Omental fat pad (tissue), 4 donors: Measurements from ENCODE around the gene BIN2. TPM values are rescaled to one million over a fixed set of nuclear protein-coding genes. Genes with fewer than 3 reads are reported as not detected.

Experiments used
- ATAC-seq: fragments of 150-250 bp; one replicate; pipeline ENCODE4 v1.9.1; 2016; ENCODE audit warnings: mild to moderate bottlenecking, moderate library complexity; ENCODE audit not compliant: low FRiP score
- DNase-seq: peaks from one replicate; pipeline ENCODE4 v3.0.0-alpha.2; 2019; ENCODE audit warnings: low spot score
- total RNA-seq, 4 donors: library from RNA; depleted of rRNA; stranded (reverse); fragments of >200 nt; gene quantifications; one replicate each; pipeline ENCODE4 v1.1.0, GENCODE V29; 2016
- TF ChIP-seq, protein P1 (sequence below), 3 donors: fragments of 450-650 bp; IDR thresholded peaks; one replicate each; pipeline ENCODE4 v1.5.1; 2016 to 2017; ENCODE audit warnings: antibody characterized with exemption in 3 of 3, mild to moderate bottlenecking in 3 of 3, moderate library complexity in 2 of 3

BIN2 gene
- total RNA-seq, 4 donors from 2014 or later = 4.8 to 26.5 (median 13.0) TPM

DNA sequence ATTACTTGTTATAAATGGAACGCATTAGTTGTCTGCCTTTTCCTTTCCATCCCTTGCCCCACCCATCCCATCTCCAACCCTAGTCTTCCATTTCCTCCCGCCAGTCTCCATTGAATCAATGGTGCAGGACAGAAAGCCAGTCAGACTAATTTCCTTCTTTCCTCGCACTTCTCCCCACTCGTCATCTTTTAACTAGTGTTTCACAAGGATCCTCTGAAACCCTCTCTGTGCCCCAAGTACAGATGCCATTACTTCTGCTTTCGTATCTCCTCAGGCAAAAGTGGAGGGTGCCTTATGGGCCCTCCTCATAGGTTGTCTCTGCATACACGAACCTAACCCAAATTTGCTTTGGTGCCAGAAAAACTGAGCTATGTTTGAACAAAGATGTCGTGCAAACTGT lies 81.1 kb downstream of the BIN2 start:
- TF ChIP-seq, protein P1, sequence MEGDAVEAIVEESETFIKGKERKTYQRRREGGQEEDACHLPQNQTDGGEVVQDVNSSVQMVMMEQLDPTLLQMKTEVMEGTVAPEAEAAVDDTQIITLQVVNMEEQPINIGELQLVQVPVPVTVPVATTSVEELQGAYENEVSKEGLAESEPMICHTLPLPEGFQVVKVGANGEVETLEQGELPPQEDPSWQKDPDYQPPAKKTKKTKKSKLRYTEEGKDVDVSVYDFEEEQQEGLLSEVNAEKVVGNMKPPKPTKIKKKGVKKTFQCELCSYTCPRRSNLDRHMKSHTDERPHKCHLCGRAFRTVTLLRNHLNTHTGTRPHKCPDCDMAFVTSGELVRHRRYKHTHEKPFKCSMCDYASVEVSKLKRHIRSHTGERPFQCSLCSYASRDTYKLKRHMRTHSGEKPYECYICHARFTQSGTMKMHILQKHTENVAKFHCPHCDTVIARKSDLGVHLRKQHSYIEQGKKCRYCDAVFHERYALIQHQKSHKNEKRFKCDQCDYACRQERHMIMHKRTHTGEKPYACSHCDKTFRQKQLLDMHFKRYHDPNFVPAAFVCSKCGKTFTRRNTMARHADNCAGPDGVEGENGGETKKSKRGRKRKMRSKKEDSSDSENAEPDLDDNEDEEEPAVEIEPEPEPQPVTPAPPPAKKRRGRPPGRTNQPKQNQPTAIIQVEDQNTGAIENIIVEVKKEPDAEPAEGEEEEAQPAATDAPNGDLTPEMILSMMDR (IDR thresholded peaks at IDR 0.05) = no peak
- no peak for ATAC-seq
- no peak for DNase-seq

DNA sequence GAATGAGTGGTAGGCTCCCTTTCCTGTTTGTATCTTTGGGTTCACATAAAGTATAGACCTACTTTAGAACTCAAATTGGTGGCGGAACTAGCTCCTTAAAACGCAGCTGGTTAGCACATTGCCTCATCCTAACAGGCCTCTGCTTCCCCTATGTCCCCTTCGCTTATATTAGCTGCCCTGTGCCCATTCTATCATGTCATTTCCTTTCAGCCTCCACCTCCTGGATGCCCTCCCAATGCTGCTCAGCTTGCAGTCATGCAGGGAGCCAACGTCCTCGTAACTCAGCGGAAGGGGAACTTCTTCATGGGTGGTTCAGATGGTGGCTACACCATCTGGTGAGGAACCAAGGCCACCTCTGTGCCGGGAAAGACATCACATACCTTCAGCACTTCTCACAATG lies 81.9 kb downstream of the BIN2 start:
- no peak for DNase-seq
- TF ChIP-seq, protein P1 (IDR thresholded peaks at IDR 0.05) = no peak
- ATAC-seq = no peak

DNA sequence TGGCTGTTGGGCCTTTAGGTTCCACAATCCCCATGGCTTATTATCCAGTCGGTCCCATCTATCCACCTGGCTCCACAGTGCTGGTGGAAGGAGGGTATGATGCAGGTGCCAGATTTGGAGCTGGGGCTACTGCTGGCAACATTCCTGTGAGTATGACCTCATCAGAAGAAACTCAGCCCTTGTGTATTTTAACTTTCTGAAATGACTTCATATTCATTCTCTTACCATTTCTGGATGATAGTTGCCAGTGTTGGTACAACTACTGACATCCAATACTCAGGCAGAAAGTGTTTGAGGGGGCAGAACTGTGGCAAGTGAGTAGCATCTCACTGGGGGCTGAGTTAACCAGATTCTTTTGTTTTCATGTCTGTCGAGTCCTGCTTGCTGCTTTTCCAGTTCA lies 83.0 kb downstream of the BIN2 start:
- ATAC-seq (no peak), DNase-seq (no peak)
- TF ChIP-seq, protein P1 (IDR thresholded peaks at IDR 0.05) = no peak

DNA sequence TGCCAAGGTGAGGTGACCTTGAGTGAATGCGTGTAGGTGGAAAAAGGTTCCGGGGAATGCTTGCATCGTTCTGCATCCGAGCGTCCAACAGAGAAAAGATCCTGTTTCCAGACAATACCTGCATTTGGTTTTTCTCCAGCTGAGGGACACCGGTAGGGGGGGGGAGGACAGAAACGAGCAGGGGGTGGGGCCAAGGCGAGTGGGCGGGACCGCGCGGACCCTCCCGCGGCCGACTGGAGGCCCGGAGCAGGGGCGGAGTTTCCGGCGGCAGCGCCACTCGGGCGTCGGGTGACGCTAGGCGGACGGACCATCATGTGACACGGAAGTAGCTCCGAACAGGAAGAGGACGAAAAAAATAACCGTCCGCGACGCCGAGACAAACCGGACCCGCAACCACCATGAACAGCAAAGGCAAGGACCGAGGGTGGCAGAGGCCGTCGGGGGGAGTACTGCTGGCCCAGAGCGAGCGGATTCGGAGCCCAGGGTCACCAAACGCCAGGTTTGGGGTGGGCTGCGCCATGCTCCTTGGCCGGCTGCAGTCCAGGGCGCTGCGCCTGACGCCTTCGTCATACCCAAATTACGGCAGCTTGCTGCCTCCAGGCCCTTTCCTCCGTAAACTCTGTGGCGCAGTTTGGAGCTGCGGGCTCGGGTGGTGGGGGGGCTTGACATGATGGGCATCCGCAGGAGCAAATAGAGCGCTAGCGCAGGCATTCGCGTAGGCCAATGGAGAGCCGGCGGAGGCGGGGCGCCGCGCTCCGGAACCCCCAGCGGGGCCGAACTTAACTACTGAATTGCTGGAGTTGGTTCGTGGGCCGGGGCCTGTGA lies 85.3 kb downstream of the BIN2 start, which contains the start of gene DAZAP2:
Gene DAZAP2 (plus strand): TSS at position 317 of the 825 bp plus-strand sequence. CDS start 82 bp downstream, at position 399.
- DNase-seq (peak; percentile 89), ATAC-seq (peak; percentile 98)
- TF ChIP-seq, protein P1 (IDR thresholded peaks at IDR 0.05) = no peak

DNA sequence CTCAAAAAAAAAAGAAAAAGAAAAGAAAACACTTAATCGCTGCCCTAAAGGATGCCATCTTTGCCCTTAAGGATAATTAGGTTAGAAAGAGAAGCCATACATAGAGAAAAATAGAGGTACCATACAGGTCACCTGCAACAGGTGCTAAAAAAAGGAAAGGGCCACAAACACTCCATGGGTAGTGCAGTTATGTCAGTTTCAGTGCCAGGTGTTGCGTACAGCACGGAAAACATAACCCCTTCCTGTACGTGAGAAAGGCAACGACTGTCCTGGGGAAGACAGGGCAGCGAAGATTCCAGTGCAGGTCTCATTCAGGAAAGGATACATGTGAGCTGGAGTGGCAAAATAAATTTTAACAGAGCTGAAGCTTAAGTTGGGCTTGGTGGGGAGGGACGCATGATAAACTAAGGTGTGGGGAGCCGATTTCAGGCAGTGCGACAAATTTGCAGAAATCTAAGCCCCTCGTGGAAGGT lies 85.9 kb downstream of the BIN2 start:
- TF ChIP-seq, protein P1 (IDR thresholded peaks at IDR 0.05) = no peak

DNA sequence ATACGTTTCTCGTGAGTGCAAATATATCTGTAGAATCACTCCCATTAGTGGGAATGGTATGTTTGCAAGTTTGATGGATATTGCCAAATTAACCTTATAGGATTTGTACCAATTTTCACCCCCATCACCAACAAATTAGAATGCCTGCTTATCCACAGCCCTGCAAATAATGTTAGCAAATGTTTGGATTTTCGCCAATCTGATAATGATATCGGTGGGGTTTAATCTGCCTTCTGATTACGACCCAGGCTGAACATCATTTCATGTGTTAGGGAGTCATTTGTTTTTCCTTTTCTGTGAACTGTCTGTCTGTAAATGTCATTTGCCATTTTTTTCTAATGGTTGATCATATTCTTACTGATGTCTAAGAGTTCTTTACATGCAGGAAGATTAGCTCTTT lies 89.4 kb downstream of the BIN2 start:
- no peak for ATAC-seq
- no peak for DNase-seq
- TF ChIP-seq, protein P1 (IDR thresholded peaks at IDR 0.05) = no peak

More for the DNA sequence above, 85.9 kb downstream of the BIN2 start:
- no peak for DNase-seq
- no peak for ATAC-seq

DNA sequence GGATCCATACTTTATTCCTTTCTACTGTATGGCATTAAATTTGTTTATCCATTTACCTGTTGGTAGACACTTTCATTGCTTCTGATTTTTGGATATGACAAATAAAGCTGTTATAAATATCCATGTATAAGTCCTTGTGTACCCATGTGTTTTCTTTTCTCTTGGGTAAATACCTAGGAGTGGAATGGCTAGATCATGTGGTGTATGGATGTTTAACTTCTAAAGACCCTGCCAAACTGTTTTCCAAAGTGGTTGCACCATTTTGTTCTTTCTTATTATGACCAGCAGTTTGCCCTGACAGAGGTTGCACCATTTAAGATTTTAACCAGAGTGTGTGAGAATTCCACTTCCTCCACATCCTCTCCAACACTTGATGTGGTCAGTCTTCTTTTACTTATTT lies 91.3 kb downstream of the BIN2 start:
- DNase-seq (no peak), ATAC-seq (no peak)
- TF ChIP-seq, protein P1 (IDR thresholded peaks at IDR 0.05) = no peak
